ENCODE measurements around the gene EPS8.

EPS8 gene

GRCh38 chr12:15719230-15719629 is 70.0 kb downstream of the EPS8 start:
- no peak for DNase-seq (ENCODE audit: low read depth in 2 of 2)

GRCh38 chr12:15717940-15718567 is 71.1 kb downstream of the EPS8 start:
- DNase-seq (ENCODE audit: low read depth in 2 of 2): no peak

- no peak for DNase-seq (ENCODE audit: low read depth in 2 of 2)
Measured at GRCh38 chr12:15716581-15716980, 72.6 kb downstream of the EPS8 start.

GRCh38 chr12:15714256-15714655 is 74.9 kb downstream of the EPS8 start:
- no peak for DNase-seq (ENCODE audit: low read depth in 2 of 2)

- no peak for DNase-seq (ENCODE audit: low read depth in 2 of 2)
Measured at GRCh38 chr12:15712823-15713660, 76.1 kb downstream of the EPS8 start.

GRCh38 chr12:15712160-15712559 is 77.0 kb downstream of the EPS8 start:
- DNase-seq (ENCODE audit: low read depth in 2 of 2): no peak

GRCh38 chr12:15710860-15711510 is 78.2 kb downstream of the EPS8 start:
- DNase-seq (ENCODE audit: low read depth in 2 of 2): no peak

- DNase-seq (ENCODE audit: low read depth in 2 of 2): no peak
Measured at GRCh38 chr12:15709551-15709950, 79.6 kb downstream of the EPS8 start.

- DNase-seq (ENCODE audit: low read depth in 2 of 2): no peak
Measured at GRCh38 chr12:15708396-15709076, 80.7 kb downstream of the EPS8 start.

- DNase-seq (ENCODE audit: low read depth in 2 of 2): no peak
Measured at GRCh38 chr12:15707516-15708199, 81.5 kb downstream of the EPS8 start.

- no peak for DNase-seq (ENCODE audit: low read depth in 2 of 2)
Measured at GRCh38 chr12:15706010-15706676, 83.0 kb downstream of the EPS8 start.

- no peak for DNase-seq (ENCODE audit: low read depth in 2 of 2)
Measured at GRCh38 chr12:15705606-15706005, 83.6 kb downstream of the EPS8 start.

GRCh38 chr12:15702276-15702675 is 86.9 kb downstream of the EPS8 start:
- no peak for DNase-seq (ENCODE audit: low read depth in 2 of 2)

GRCh38 chr12:15701631-15702156 is 87.5 kb downstream of the EPS8 start:
- no peak for DNase-seq (ENCODE audit: low read depth in 2 of 2)

- DNase-seq (ENCODE audit: low read depth in 2 of 2): no peak
Measured at GRCh38 chr12:15701206-15701605, 88.0 kb downstream of the EPS8 start.

GRCh38 chr12:15700595-15700994 is 88.6 kb downstream of the EPS8 start:
- no peak for DNase-seq (ENCODE audit: low read depth in 2 of 2)

GRCh38 chr12:15699886-15700285 is 89.3 kb downstream of the EPS8 start:
- no peak for DNase-seq (ENCODE audit: low read depth in 2 of 2)

GRCh38 chr12:15698377-15698871 is 90.8 kb downstream of the EPS8 start:
- DNase-seq (ENCODE audit: low read depth in 2 of 2): no peak

GRCh38 chr12:15697201-15697600 is 92.0 kb downstream of the EPS8 start:
- DNase-seq (ENCODE audit: low read depth in 2 of 2): no peak

- no peak for DNase-seq (ENCODE audit: low read depth in 2 of 2)
Measured at GRCh38 chr12:15693228-15693911, 95.8 kb downstream of the EPS8 start.

All from stimulated activated CD8-positive, alpha-beta memory T cell treated with anti-CD3 and anti-CD28 coated beads, Interleukin-2, amount 100 ng/mL, for 48 hours (primary cell).